ENCODE measurements around the gene ZNF22. TPM values are rescaled to one million over a fixed set of nuclear protein-coding genes. Genes with fewer than 3 reads are reported as not detected.
A peak's percentile ranks its signal among the peaks of the same experiment; 100 is the strongest.
"Not testable (repeated sequence)": the region's sequence is repeated elsewhere in the genome, so short reads cannot be mapped to it uniquely, and the experiment has no call there.

Gene ZNF22
- total RNA-seq, 2 experiments from 2014 or later = 18.7 to 19.5 TPM

DNA sequence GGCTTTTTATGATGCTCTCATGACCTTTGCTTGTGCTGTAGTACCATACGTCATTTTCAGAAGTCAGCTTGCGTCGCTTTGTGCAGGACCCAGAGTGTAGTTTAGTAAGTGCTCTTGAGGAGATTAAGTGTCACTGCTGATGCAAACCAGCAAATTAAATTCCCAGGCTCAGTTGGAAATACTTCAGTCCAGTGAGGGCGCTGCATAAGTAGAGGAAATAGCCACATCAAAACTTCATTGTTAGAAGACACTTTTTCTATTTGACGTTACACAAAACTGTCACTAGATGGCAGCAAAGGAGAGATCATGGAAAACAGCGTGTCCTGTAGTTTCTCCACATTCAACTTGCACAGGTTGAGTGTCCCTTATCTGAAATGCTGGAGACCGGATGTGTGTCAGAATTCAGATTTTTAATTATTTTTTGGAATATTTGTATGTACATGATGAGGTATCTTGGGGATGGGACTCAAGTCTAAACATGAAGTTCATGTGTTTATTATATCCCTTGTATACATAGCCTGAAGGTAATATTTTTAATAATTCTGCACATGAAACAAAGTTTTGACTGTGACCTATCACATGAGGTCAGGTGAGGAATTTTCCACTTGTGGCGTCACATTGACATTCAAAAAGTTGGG is 7.9 kb downstream of the ZNF22 start:
- DNase-seq = peak; percentile 33
- CTCF ChIA-PET = interaction anchor here (0.9 to 1.8 kb wide), 3 partner anchors 13 to 242 kb away, joined by 3 to 8 read pairs (median 4); no protein-coding TSS in a partner anchor
- H3K27ac Mint-ChIP-seq = no peak overlapping the region
- H3K9me3 Mint-ChIP-seq = peaks cover 9% of the 10 kb centered on the region
- peaks cover 17% of the 10 kb centered on the region for H3K36me3 Mint-ChIP-seq (ENCODE audit: low read depth)
- no peaks in the 10 kb centered on the region for H3K4me1 Mint-ChIP-seq (ENCODE audit: low read depth)
- no peaks in the 10 kb centered on the region for H3K27me3 Mint-ChIP-seq (ENCODE audit: low read depth)
- intact Hi-C loops (cut with micrococcal nuclease) = loop anchor here (2.0 to 10.0 kb wide), 8 partner anchors 226 to 966 kb away; partner anchors contain the start of genes TIMM23, WASHC2C and ZFAND4
- H3K4me3 Mint-ChIP-seq = no peak overlapping the region

DNA sequence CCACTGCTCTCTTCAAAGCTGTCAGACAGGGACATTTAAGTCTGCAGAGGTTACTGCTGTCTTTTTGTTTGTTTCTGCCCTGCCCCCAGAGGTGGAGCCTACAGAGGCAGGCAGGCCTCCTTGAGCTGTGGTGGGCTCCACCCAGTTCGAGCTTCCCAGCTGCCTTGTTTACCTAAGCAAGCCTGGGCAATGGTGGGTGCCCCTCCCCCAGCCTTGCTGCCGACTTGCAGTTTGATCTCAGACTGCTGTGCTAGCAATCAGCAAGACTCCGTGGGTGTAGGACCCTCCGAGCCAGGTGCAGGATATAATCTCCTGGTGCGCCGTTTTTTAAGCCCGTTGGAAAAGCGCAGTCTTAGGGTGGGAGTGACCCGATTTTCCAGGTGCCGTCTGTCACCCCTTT is 13.8 kb downstream of the ZNF22 start:
- CTCF ChIA-PET; H3K36me3 Mint-ChIP-seq (ENCODE audit: low read depth); H3K4me3 Mint-ChIP-seq; H3K27me3 Mint-ChIP-seq (ENCODE audit: low read depth); intact Hi-C loops (cut with micrococcal nuclease); H3K27ac Mint-ChIP-seq; H3K9me3 Mint-ChIP-seq; DNase-seq; H3K4me1 Mint-ChIP-seq (ENCODE audit: low read depth): not testable (repeated sequence)

DNA sequence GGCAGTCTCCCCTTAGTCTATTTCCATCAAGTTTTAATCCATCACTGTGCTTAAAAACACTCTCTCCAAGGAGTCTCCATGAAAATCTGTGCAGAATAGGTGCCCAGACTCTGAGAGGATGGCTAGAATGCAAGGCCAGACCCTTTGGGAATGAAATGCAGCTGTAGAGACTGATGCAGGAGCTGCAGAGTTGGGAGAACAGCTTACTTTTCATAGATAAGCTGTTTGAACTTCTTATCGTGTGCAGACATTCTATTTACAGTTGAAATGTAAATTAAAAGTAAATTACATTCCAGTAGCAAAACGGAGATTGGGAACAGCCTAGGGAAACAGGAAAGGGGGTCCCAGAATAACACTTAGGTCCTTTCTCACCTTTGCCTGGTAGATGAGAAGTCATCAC is 14.9 kb downstream of the ZNF22 start:
- Mint-ChIP-seq H3K4me3 (no peak overlapping the region), H3K27me3 (ENCODE audit: low read depth) (peaks cover 3% of the 10 kb centered on the region), H3K4me1 (ENCODE audit: low read depth) (no peaks in the 10 kb centered on the region), H3K36me3 (ENCODE audit: low read depth) (no peaks in the 10 kb centered on the region), H3K9me3 (no peaks in the 10 kb centered on the region), H3K27ac (no peak overlapping the region)
- intact Hi-C loops (cut with micrococcal nuclease) = no loop called here
- DNase-seq = no peak
- CTCF ChIA-PET = no interaction called here

DNA sequence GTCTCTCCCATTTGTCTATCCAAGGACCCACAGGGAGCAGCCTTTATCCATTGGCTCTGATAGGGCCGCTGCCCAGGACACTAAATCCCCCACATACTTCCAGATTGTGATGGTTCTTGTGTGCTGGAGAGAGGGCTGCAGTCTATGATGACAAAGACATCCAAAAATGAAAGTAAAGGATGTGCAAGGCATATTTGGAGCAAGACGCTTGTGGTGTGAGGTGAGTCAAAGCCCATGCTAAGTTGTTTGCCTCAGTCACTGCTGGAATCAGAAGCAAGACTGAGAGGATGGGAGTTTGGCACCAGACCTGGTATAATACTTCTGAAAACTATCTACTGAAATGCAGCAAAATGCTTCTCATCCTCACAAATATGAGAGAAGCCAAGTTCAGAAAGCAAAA is 22.7 kb downstream of the ZNF22 start:
- CTCF ChIA-PET = no interaction called here
- intact Hi-C loops (cut with micrococcal nuclease) = no loop called here
- Mint-ChIP-seq H3K9me3 (peaks cover 8% of the 10 kb centered on the region), H3K27me3 (ENCODE audit: low read depth) (peaks cover 3% of the 10 kb centered on the region), H3K4me1 (ENCODE audit: low read depth) (no peaks in the 10 kb centered on the region), H3K36me3 (ENCODE audit: low read depth) (peaks cover 9% of the 10 kb centered on the region), H3K27ac (no peak overlapping the region), H3K4me3 (no peak overlapping the region)
- DNase-seq = no peak

DNA sequence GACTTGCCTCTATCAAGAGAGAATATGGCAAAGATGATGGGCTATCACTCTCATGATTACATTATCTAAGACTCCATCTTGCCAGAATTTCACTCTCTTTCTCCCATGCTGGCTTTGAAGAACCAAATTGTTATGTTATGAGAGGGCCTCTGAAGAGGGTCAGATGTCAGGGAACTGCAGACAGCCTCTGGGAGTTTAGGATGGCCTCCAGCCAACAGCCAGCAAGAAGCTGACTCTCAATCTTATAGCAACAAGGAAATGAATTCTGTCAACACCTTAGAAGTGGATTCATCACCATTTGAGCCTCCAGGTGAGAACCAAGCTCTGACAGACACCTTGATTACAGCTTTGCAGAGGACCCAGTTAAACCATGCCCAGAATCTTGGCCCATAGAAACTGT is 33.6 kb downstream of the ZNF22 start:
- no peak for DNase-seq
- no peaks in the 10 kb centered on the region for H3K4me1 Mint-ChIP-seq (ENCODE audit: low read depth)
- CTCF ChIA-PET = no interaction called here
- peaks cover 17% of the 10 kb centered on the region for H3K9me3 Mint-ChIP-seq
- H3K27ac Mint-ChIP-seq = no peak overlapping the region
- H3K36me3 Mint-ChIP-seq (ENCODE audit: low read depth) = peaks cover 4% of the 10 kb centered on the region
- H3K4me3 Mint-ChIP-seq = no peak overlapping the region
- intact Hi-C loops (cut with micrococcal nuclease) = no loop called here
- peaks cover 13% of the 10 kb centered on the region for H3K27me3 Mint-ChIP-seq (ENCODE audit: low read depth)

DNA sequence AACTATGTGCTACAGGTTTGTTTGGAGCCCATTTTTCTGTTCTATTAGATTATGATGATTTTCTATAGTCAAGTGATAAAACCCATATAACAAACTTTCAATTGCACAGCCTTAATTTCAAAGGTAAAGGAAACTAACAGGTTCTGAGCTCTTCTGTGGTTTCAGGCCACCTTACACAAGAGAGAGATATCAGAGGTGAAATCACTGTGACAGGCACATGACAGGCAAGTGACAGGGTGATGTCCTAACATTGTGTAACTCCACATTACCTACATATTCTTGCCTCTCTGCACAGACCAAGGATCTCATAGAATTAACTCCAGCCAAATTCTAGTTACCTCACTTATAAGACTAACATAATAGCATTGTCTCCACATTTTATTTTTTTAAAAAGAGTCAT is 35.0 kb downstream of the ZNF22 start:
- H3K27ac Mint-ChIP-seq = no peak overlapping the region
- H3K36me3 Mint-ChIP-seq (ENCODE audit: low read depth) = peaks cover 4% of the 10 kb centered on the region
- no peak for DNase-seq
- intact Hi-C loops (cut with micrococcal nuclease) = no loop called here
- H3K4me1 Mint-ChIP-seq (ENCODE audit: low read depth) = no peaks in the 10 kb centered on the region
- peaks cover 13% of the 10 kb centered on the region for H3K27me3 Mint-ChIP-seq (ENCODE audit: low read depth)
- H3K9me3 Mint-ChIP-seq = peaks cover 10% of the 10 kb centered on the region
- CTCF ChIA-PET = no interaction called here
- no peak overlapping the region for H3K4me3 Mint-ChIP-seq

DNA sequence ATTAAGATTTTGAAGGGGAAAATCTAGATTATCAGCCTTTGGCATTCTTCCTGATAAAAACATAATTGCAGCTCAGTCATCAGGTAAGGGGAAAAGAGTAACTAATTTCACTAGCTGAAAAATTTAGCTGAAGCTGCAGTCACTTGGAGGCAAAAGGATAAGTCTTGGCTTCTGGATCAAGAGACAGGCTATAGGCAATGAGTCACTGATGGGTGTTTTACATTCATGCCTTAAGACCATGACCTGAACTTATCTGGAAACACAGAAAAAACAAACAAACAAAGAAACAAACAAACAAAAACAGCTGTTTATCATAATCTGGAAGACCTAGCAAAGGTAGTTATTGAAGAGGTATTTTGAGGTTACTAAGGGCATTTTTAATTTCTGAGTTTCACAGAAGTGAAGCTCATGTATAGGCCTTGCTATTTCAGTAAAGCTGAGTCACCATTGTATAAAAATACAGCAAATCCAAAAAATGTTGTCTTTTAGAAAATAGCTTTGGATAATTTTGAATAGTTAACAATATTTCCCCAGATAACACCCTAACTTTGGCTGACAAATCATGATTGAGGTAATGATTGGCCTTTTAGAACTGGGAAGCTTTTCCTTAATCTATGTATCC is 40.3 kb downstream of the ZNF22 start:
- H3K36me3 Mint-ChIP-seq (ENCODE audit: low read depth) = no peaks in the 10 kb centered on the region
- no peak overlapping the region for H3K27ac Mint-ChIP-seq
- no peak overlapping the region for H3K4me3 Mint-ChIP-seq
- peaks cover 8% of the 10 kb centered on the region for H3K27me3 Mint-ChIP-seq (ENCODE audit: low read depth)
- intact Hi-C loops (cut with micrococcal nuclease) = no loop called here
- CTCF ChIA-PET = no interaction called here
- DNase-seq = no peak
- no peaks in the 10 kb centered on the region for H3K4me1 Mint-ChIP-seq (ENCODE audit: low read depth)
- H3K9me3 Mint-ChIP-seq = no peaks in the 10 kb centered on the region

DNA sequence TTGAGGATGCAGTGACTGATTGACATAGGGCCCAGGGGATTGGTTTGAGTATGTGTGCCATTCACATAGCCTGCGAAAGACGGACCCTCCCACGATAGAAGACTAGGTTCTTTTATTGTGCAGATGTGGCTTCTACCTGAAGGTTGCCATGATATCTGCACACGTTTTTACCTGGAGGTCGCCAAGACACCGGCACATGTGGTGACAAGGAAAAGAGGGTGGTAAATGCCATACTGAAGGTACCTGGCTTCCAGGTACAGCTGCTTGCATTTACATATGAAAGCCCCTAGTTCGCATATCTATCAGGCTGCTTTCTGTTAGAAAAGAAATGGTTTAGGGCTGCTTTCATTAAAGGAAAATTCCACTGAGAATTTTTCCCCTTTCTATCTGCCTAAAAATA is 43.6 kb downstream of the ZNF22 start:
- Mint-ChIP-seq H3K27me3 (ENCODE audit: low read depth) (peaks cover 3% of the 10 kb centered on the region), H3K4me1 (ENCODE audit: low read depth) (no peaks in the 10 kb centered on the region), H3K4me3 (no peak overlapping the region), H3K9me3 (peaks cover 12% of the 10 kb centered on the region), H3K36me3 (ENCODE audit: low read depth) (no peaks in the 10 kb centered on the region), H3K27ac (no peak overlapping the region)
- CTCF ChIA-PET = interaction anchor here (0.7 kb wide), 1 partner anchor 28 kb away, joined by 3 read pairs; no protein-coding TSS in a partner anchor
- intact Hi-C loops (cut with micrococcal nuclease) = no loop called here
- no peak for DNase-seq

DNA sequence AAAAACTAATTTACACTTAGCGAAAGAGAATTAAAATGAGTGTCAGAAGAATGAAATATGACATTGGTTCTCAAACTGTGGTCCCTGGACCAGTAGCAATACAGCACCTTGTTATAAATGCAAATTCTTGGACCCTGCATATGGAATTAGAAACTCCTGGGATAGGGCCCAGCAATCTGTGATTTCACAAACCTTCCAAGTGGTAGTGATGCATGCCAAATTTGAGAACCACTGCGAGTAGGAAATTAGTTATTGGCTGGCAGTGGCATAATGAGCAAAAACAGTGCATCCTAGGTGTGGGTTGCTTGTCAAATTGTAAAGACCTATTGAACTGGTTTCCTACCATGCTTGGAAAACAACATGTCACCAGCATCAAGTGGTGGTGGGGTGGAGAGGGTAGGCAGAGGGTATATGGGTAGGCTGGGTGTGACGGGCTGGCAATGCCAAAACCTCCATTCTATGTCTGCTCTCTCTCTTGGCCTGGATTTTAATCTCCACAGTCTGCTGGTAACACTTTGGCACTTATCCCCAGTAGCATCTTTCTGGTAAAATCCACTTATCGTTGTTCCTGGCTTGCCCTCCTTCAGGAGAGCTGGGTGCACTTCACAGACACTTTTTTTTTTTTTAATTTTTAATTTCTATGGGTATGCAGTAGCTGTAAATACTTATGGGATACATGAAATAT is 50.0 kb downstream of the ZNF22 start:
- H3K27me3 Mint-ChIP-seq (ENCODE audit: low read depth) = peaks cover 14% of the 10 kb centered on the region
- no peak overlapping the region for H3K4me3 Mint-ChIP-seq
- no peaks in the 10 kb centered on the region for H3K4me1 Mint-ChIP-seq (ENCODE audit: low read depth)
- CTCF ChIA-PET = no interaction called here
- H3K36me3 Mint-ChIP-seq (ENCODE audit: low read depth) = no peaks in the 10 kb centered on the region
- peaks cover 15% of the 10 kb centered on the region for H3K9me3 Mint-ChIP-seq
- no peak for DNase-seq
- intact Hi-C loops (cut with micrococcal nuclease) = no loop called here
- no peak overlapping the region for H3K27ac Mint-ChIP-seq

DNA sequence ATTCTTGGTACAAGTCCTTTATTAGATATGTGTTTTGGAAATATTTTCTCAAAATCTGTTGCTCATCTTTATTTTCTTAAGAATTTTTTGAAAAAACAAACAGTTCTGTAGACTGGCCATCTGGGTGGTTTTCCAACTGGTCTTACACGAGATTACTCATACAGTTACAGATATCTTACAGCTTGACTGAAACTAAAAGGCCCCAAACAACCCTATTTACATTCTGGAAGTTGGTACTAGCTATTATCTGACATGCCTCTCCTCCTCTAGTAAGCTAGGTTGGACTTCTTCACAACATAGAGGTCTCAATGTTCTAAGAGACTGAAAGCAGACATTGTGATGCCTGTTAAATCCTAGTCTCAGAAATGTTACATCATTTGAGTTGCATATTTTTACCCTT is 52.0 kb downstream of the ZNF22 start:
- Mint-ChIP-seq H3K9me3 (peaks cover 15% of the 10 kb centered on the region), H3K27ac (no peak overlapping the region), H3K4me3 (no peak overlapping the region), H3K27me3 (ENCODE audit: low read depth) (peaks cover 17% of the 10 kb centered on the region), H3K36me3 (ENCODE audit: low read depth) (no peaks in the 10 kb centered on the region), H3K4me1 (ENCODE audit: low read depth) (no peaks in the 10 kb centered on the region)
- CTCF ChIA-PET = no interaction called here
- DNase-seq = no peak
- intact Hi-C loops (cut with micrococcal nuclease) = no loop called here

DNA sequence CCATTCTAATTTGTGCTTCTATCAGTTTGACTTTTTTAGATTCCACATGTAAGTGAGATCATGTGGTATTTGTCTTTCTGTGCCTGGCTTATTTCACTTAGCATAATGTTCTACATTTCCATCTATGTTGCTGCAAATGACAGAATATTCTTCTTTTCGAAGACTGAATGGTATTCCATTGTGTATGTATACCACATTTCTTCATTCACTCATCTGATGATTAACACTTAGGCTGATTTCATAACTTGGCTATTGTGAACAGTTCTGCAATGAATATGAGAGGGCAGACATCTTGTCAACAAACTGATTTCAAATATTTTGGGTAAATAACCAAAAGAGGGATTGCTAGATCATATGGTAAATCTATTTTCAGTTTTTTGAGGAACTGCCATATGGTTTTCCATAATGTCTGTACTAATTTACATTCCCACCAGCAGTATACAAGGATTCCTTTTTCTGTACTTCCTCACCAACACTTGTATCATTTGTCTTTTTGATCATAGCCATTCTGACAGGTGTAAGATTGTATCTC is 52.9 kb downstream of the ZNF22 start:
- intact Hi-C loops (cut with micrococcal nuclease) = no loop called here
- Mint-ChIP-seq H3K27me3 (ENCODE audit: low read depth) (peaks cover 19% of the 10 kb centered on the region), H3K4me3 (no peak overlapping the region), H3K27ac (no peak overlapping the region), H3K36me3 (ENCODE audit: low read depth) (no peaks in the 10 kb centered on the region), H3K9me3 (peaks cover 8% of the 10 kb centered on the region), H3K4me1 (ENCODE audit: low read depth) (peaks cover 1% of the 10 kb centered on the region)
- CTCF ChIA-PET = no interaction called here
- no peak for DNase-seq
